HS-5 (cell line): ENCODE results near the gene PFKL.
"Not testable (repeated sequence)": the region's sequence is repeated elsewhere in the genome, so short reads cannot be mapped to it uniquely, and the experiment has no call there.

Experiments
- DNase-seq: peaks from one replicate; pipeline ENCODE4 v3.0.0-alpha.2; 2012; ENCODE audit warnings: low read depth

PFKL gene

DNA sequence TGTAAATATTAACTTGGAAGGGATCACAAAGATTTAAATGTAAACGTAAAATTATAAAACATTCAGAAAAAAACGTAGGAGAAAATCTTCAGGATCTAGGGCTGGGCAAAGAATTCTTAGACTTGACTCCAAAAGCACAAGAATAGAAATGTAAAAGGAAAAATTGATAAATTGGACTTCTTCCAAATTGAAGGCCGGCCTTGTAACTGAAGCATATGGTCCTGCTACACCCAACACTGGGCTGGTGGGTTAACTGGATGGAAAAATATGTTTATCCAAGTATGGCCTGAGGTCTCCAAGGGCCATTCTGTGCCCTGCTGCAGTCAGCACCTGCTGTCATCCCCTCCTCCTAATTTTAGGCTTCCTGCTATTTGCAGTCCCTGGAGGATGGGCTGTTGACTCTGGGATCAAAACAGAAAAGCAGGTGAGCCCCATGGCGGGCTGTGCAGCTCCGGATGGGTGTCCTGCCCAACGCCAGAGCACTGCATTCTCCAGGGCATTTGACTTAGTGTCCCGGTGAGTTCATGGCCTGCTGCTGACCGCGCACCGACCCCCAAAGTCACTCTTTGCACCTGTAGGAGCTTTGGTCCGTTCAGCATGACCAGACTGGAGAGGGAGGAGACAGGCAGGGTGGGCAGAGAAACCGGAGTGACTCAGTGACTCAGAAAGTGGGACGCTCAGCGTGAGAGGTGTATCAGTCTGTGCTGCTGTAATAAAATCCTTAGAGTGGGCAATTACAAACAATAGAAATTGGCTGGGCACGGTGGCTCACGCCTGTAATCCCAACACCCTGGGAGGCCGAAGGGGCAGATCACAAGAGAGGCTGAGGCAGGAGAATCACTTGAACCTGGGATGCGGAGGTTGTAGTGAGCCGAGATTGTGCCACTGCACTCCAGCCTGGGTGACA lies 20.2 kb upstream of the PFKL start:
- no peak for DNase-seq

DNA sequence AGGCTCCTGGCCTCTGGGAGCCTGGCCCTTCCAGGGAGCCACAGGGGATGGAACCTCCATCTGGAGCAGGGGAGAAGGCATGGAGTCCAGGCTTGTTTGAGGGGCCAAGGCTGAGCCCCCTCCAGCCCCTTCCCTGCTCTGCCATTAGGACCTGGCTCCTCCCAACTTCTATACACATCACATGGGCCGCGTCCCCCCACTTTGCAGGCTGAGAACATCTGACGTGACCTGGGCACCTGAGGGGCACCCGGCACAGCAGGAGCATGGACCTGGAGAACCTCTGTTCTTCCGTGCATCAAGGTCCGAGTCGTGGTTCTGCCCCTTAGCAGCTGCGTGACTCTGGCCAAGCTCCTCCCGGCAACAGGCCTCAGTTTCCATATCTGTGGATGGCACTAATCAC lies 18.1 kb upstream of the PFKL start:
- DNase-seq, result no peak

DNA sequence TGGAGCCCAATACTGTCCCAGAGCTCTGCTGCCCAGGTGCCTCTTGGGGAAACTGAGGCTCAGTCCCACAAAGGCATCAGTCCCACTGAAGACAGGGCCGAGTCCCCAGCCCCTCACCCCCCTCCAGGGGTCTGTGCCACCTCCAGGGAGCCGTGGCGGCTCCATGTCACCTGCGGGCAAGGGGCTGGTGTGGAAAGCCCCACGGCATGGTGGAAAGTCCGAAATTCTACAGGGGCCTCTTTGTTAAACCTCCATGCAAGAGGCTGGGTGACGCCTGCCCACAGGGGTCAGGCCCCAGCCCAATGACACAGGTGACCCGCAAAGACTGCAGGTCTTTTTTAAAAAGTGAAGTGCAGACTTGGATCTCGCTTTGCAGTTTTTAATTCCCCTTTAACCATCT lies 17.5 kb upstream of the PFKL start:
- DNase-seq, result no peak

DNA sequence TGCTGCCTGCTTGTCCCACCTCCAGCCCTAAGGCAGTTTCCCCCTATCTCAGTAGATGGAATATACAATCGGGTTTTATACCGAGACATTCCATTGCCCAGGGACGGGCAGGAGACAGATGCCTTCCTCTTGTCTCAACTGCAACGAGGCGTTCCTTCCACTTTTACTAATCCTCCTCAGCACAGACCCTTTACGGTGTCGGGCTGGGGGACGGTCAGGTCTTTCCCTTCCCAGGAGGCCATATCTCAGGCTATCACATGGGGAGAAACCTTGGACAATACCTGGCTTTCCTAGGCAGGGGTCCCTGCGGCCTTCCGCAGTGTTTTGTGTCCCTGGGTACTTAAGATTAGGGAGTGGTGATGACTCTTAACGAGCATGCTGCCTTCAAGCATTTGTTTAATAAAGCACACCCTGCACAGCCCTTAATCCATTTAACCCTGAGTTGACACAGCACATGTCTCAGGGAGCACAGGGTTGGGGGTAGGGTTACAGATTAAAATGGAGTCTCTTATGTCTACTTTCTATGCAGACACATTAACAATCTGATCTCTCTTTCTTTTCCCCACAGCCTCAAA lies 16.6 kb upstream of the PFKL start:
- DNase-seq, result not testable (repeated sequence)

DNA sequence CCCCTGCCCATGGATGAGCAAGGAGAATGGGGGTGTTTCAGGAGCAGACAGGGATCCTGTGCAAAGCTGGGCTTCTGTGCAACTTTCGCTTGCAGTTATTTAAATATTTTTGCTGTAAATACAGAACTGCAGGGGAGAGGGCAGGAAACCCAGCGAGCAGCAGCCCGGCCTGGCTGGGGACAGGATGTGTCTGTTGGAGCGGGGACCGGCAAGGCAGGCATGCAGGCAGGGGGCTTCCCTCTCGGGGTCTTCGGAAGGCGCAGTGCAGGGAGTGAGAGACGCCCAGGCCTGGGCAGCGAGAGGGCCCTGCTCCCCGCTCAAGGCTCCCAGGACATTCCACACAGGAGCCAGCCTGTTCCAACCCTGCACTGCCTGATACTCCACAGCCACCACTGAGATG lies 15.9 kb upstream of the PFKL start:
- DNase-seq, result no peak

DNA sequence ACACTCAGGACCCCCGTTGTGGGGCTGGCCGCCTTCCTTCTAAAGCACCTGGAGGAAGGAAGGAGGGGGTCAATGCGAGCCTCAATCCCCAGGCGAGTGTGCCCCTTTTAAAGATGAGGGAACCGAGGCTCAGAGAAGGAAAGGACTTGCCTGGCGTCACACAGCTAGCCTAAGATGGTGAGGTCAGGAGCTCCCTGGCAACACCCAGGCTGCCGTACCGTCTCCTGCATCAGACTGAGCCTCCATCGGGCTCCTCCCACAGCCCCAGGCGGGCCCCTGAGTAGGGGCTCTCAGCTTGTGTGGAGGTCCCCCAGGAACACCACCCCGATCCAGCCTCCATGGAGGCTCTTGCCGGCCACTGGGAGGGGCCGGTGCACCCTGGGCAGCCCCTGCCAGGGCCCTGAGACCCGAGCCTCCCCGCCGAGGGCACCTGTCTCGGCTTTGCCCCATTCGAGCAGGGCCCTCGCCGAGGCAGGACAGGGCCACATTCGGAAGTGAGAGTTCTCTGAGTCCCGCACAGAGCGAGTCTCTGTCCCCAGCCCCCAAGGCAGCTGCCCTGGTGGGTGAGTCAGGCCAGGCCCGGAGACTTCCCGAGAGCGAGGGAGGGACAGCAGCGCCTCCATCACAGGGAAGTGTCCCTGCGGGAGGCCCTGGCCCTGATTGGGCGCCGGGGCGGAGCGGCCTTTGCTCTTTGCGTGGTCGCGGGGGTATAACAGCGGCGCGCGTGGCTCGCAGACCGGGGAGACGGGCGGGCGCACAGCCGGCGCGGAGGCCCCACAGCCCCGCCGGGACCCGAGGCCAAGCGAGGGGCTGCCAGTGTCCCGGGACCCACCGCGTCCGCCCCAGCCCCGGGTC lies 14.5 kb upstream of the PFKL start, which contains the start of gene AIRE:
TSS of gene AIRE (plus strand) at position 739 of the 855 bp plus-strand sequence. CDS start 131 bp downstream, outside the sequence.
- DNase-seq, result no peak

DNA sequence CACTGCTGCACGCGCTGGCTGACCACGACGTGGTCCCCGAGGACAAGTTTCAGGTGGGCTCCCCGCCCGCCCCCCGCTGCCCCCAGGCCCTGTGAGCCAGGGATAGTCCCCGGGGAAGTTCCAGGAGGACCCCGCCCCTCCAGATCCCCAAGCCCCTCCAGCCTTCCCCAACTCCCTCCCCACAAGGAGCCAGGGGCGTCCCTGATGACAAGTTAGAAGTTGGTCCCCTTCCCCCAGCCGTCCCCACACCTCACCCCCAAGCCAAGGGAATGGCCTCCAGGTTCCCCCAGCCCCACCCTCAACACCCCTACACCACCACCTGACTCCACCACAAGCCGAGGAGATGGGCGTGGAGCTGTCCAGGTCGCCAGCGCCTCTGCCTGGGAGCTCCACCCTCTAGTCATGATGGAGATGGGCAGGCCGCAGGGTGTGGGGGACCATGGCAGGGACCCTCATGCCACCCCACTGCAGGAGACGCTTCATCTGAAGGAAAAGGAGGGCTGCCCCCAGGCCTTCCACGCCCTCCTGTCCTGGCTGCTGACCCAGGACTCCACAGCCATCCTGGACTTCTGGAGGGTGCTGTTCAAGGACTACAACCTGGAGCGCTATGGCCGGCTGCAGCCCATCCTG lies 13.7 kb upstream of the PFKL start:
- DNase-seq, result no peak

DNA sequence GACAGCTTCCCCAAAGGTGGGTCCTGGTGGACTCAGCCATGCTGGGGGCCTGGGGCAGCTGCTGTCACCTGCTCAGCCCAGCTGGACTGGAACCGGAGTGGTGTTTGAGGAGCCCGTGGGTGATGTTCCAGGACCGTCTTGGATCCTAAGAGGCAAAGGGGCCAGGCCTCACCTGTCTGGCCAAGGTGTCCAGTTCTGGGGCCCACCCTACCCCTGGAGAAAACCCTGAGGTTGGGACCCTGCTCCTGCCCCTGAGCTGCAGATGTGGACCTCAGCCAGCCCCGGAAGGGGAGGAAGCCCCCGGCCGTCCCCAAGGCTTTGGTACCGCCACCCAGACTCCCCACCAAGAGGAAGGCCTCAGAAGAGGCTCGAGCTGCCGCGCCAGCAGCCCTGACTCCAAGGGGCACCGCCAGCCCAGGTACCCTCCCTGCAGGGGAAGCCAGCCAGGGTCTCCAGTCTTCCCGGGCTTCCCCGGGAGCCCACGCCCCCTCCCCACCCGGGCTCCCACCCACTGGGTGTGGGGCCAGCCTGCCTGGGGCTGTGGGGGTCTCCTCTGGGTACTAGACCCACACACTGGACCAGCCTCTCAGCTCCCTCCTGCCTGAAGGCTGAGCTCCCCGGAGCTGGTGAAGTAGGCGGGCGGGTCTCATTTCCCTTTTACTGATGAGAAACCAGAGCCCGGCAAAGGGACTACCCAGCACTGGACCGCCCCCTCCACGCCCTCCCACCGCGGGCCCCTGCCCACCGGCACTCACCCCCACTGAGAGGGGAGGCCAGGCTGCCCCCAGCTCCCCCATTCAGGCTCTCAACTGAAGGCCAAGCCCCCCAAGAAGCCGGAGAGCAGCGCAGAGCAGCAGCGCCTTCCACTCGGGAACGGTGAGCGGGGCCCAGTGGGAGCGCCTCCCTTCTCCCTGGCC lies 12.9 kb upstream of the PFKL start:
- DNase-seq, result no peak

DNA sequence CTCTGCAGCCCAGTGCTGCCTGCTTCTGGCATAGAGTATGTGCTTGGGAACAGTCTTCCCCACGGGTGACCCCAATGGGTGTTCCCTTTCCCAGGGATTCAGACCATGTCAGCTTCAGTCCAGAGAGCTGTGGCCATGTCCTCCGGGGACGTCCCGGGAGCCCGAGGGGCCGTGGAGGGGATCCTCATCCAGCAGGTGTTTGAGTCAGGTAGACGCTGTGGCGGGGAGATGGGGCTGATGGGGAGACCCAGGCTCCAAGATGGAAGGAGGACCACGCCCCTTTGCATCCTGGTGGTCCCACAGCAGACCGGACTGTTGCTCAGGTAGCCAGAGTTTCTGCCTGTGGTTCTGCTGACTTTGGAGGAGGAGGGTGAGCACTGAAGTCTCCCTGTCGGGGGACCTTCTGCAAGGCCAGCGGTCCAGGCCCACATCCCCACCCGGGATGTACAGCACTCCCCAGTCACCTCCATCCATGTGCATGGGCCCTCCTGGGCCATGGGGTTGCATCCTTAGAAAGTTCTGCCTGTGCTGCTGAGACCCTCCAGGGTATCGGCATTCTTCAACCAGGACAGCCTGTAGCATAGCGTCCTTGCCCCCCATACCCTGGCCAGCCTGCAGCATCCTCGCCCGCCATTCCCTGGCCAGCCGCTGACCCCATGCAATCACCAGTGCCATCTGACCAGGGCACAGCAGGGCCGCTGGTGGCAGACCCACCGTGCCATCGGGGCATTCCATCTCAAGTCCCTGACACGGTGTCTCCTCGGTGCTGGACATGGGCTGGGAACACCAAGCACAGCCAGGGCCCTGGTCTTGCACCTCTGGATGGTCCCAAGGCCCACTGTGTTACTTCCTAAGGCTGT lies 11.4 kb upstream of the PFKL start:
- no peak for DNase-seq

DNA sequence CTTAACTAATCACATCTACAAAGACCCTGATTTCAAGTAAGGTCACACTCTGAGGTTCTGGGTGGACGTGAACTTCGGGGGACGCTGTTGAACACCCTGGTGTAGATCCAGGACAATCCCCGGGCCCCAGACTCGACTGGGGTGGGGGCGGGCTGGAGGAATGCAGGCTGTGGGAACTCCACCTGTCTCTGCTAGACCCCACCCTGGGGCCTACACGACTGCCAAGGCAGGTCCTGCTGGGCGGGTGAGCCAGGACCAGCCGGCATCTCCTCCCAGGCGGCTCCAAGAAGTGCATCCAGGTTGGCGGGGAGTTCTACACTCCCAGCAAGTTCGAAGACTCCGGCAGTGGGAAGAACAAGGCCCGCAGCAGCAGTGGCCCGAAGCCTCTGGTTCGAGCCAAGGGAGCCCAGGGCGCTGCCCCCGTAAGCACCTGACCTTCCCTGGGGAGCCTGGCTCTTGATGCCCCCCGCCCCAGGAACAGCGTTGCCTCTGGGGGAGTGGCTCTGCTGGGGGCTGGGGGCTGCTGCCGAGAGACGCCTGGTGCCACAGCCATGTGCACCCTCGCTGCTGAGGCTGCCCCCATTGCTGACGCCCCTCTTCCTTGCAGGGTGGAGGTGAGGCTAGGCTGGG lies 10.4 kb upstream of the PFKL start:
- DNase-seq, result no peak

DNA sequence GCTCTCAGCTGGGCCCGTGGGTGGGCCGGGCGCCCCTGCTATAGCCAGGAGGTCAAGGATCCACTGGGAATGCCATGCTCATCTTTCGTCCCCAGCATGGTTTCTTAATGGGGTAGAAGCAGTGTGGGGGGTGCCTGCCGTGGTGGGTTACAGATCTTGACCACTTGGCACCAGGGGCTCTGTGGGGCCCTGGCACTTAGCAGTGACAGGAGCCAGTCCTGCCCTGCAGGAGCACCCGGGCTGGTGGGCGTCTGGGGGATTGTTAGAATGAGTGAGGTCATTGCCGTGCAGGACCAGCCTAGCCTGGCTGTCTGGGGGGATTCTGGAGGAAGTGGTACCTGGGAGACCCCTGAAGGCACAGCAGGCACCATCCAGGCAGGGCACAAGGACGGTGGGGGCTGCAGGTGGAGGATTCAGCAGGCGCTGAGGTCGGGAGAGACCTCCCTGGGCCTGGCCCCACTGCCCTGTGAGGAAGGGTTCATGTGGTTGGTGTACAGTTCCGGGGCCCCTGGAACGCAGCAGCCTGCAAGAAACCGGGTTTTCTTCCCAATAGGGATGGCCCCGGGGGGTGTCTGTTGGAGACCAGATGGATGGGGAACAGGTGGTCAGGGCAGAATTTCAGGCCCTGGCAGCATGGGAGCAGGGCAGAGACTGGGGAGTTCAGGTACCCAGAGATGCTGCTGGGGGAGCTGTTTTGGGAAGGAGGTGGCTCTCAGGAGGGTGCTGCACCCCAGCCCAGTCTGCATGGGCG lies 9.4 kb upstream of the PFKL start:
- no peak for DNase-seq

DNA sequence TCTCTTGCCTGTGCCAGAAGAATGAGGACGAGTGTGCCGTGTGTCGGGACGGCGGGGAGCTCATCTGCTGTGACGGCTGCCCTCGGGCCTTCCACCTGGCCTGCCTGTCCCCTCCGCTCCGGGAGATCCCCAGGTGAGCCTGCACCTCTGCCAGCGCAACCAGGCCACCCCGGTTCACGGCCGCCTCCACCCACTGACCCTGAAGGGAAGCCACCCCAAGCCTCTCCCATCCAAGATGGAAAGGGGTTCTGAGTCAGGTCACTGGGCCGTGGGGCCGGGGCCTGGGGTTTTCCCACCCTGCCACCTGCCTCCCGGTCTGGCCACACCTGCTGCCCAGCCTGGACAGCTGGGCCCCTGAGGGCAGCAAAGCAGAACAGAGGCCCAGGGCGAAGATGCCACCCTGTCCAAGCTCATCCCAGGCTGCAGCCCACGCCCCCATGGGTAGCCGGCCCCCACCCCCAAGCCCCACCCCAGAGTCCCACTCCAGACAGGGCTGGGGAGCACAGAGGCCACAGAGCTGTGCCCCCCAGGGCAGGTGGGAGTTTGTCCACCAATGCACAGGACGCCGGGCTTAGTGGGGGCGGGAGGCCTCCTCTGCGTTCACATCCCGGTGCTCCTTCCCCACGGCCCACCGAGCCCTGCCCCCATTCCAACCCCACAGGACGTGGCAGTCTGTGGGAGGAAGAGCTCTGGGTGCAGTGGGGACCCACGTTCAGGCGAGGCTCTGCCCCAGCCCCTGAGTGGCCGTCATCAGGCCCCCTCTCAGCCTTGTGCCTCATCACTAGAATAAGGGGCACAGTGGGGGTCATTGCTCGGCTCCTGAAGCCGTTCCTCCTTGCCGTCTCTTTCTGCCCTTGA lies 8.5 kb upstream of the PFKL start:
- no peak for DNase-seq

DNA sequence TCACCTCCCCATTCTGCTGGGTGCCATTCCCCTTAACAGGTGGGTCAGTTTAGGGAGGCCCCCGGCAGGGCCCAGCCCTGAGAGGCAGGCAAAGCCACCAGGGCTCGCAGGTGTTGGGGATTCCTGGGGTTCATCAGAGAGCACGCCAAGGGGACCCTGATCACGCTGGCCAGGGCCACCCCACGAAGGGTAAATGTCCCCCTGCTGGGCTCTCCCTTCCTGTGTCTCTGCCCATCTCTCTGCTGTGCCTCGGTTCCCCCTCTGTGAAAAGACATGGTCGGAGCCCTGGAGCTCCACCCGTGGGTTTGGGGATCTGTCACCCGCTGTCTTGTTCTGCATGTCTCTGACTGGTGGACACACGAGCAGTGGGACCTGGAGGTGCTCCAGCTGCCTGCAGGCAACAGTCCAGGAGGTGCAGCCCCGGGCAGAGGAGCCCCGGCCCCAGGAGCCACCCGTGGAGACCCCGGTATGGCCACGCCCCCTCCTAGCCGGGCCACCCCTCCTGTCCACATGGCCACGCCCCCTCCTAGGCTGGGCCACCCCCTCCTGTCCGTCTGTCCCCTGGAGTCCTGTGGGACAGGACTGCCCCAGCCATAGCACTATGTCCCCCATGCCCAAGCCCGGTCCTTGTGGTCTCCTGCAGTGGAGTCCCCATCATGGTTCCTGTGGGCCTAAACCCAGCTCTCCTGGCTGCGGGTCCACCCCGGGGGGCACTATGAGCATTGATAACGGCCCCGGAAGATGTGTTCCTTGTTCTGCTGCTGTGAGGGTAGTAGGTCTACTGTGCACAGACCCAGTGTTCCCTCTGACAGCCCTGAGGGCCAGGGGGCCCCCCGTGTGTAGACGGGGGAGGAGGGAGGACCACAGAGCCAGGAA lies 7.7 kb upstream of the PFKL start:
- no peak for DNase-seq

DNA sequence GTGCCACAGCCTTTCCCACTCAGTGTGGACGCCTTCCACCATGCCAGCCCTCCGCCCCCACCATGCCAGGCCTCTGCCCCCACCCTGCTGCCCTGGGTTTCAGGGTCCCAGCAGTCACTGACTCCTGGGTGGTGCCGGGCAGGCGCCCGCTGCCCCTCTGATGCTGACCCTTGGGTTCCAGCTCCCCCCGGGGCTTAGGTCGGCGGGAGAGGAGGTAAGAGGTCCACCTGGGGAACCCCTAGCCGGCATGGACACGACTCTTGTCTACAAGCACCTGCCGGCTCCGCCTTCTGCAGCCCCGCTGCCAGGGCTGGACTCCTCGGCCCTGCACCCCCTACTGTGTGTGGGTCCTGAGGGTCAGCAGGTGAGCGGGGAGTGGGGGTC lies 7.0 kb upstream of the PFKL start:
- no peak for DNase-seq

DNA sequence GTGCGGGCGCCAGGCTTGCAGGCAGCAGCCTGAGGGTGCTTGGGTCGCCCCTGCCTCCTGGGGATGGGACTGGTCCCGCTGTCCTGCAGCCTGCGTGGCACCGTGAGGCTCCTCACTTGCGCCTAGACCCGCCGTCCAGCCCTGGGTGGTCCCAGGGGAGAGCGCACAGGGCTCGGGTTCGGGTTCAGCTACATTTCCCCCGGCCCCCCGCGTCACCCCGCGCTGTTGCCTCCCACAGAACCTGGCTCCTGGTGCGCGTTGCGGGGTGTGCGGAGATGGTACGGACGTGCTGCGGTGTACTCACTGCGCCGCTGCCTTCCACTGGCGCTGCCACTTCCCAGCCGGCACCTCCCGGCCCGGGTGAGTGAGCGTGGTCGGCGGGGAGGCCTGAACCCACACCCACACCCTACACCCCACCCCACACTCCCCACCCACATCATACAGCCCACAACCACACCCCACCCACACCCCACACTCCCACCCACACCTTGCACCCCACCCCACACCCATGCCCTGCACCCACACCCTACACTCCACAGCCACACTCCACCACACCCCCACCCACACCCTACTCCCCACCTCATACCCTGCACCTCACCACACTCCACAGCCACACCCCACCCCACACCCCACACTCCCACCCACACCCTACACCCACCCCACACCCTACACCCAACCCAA lies 6.2 kb upstream of the PFKL start:
- DNase-seq, result no peak

DNA sequence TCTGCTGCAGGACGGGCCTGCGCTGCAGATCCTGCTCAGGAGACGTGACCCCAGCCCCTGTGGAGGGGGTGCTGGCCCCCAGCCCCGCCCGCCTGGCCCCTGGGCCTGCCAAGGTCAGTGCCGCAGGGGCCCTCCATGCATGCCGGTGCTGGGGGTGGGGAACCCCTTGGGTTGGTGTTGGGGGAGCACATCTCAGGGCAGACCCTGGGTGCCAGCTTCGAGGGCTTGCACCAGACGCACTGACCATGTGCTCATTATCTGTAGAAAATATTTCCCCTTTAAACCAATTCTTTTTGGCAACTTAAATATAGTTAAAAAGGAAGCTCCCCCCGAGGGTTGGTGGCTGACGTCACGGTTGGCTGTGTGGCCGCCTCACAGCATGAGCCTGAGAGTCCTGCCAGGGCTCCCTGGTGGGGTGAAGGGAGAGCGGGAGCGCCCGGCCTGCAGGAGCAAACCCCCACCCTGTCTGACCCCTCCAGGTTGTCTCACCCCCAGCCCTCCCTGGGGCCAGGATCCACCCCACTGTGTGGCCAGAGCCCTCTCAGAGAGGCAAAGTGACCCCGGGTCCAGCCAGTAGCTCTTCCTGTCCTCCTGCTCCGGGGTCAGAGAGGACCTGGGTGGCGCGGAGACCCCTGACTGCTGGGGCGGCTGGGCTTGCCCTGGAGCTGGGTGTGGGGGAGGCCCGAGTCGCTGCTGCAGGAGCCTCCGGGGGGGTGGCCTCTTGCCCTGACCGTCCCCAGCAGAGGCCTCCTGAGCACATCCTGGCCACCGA lies 5.3 kb upstream of the PFKL start:
- no peak for DNase-seq
